Muscle of leg (tissue), 11 donors: ENCODE results near the gene CNTN5. TPM values are rescaled to one million over a fixed set of nuclear protein-coding genes. Genes with fewer than 3 reads are reported as not detected.
A peak's percentile ranks its signal among the peaks of the same experiment; 100 is the strongest.
"Not testable (repeated sequence)": the region's sequence is repeated elsewhere in the genome, so short reads cannot be mapped to it uniquely, and the experiment has no call there.

ENCODE experiments used
- DNase-seq: peaks from one replicate; pipeline ENCODE4 v3.0.0; 2013
- H3K27ac ChIP-seq: one replicate; pipeline ENCODE4 v1.5.1; 2013; ENCODE audit warnings: mild to moderate bottlenecking, low read length, control low read depth
- H3K27me3 ChIP-seq: one replicate; pipeline ENCODE4 v1.6.1; 2013; ENCODE audit warnings: low read length; ENCODE audit not compliant: control insufficient read depth, insufficient read depth
- H3K36me3 ChIP-seq: one replicate; pipeline ENCODE4 v1.6.1; 2013; ENCODE audit warnings: low read length; ENCODE audit not compliant: control insufficient read depth, insufficient read depth
- H3K4me1 ChIP-seq: one replicate; pipeline ENCODE4 v1.6.1; 2013; ENCODE audit warnings: low read length; ENCODE audit not compliant: control insufficient read depth, insufficient read depth
- H3K4me3 ChIP-seq: one replicate; pipeline ENCODE4 v1.5.1; 2013; ENCODE audit warnings: low read length, control low read depth
- H3K9me3 ChIP-seq: replicated peaks from 2 replicates; pipeline ENCODE4 v1.6.1; 2013; ENCODE audit warnings: low read depth, low read length; ENCODE audit not compliant: control insufficient read depth
- WGBS: methylation state at CpG from one replicate; pipeline ENCODE4 v1.1.5; 2013; ENCODE audit warnings: missing lambda C conversion rate; ENCODE audit not compliant: insufficient coverage; 5-methylcytosine and 5-hydroxymethylcytosine counted together
- polyA plus RNA-seq, 8 donors: library from polyadenylated mRNA; unstranded; fragments of 120-200 nt; gene quantifications; one replicate each; pipeline versions ENCODE4 v1.2.1 to v1.2.3, GENCODE V29; 2013; ENCODE audit warnings: inconsistent platforms in 1 of 8, low replicate concordance in 1 of 8; ENCODE audit not compliant: insufficient read length in 8 of 8, insufficient read depth in 1 of 8
- total RNA-seq: library from RNA; stranded (reverse); fragments of 120-200 nt; gene quantifications from one replicate; pipeline ENCODE4 v1.2.4, GENCODE V29; 2013

The CNTN5 gene
- total and polyA plus RNA-seq, 9 donors, result 3.2 to 9.9 (median 5.7) TPM

GRCh38 chr11:99069856-99070444 lies 49.2 kb downstream of the CNTN5 start:
- no peaks in the 10 kb centered on the region for H3K27me3 ChIP-seq
- H3K9me3 ChIP-seq, result no peaks in the 10 kb centered on the region
- peak; percentile 49 for DNase-seq
- peaks cover 2% of the 10 kb centered on the region for H3K4me1 ChIP-seq
- WGBS, result 6% methylated on average over 5 of the region's 8 CpGs
- peak overlapping the region; percentile 48 for H3K27ac ChIP-seq
- H3K36me3 ChIP-seq, result no peaks in the 10 kb centered on the region
- H3K4me3 ChIP-seq, result peak overlapping the region; percentile 40

DNA sequence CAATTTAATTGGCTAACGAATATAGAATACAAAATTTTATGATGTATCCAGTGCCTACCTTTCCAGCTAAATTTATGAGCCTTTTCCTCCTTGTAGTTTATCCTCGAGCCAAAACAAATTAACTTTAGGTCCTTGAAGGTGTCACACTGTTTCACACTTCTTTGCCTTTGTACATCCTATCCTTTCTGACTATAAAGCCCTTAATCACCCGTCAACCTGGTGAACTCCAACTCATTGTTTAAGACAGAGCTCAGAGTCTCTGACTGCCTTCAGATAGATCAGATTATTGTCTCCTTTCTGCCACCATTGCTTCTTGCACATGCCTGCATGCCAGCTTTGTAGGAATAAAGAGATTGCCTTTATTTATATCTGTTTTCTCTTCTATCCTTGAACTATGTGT lies 58.8 kb downstream of the CNTN5 start:
- Histone ChIP-seq H3K9me3 (no peaks in the 10 kb centered on the region), H3K4me3 (no peak overlapping the region), H3K27ac (no peak overlapping the region), H3K36me3 (no peaks in the 10 kb centered on the region), H3K4me1 (no peaks in the 10 kb centered on the region), H3K27me3 (no peaks in the 10 kb centered on the region)
- WGBS, result 70% methylated on average over 2 of the region's 3 CpGs
- DNase-seq, result no peak

GRCh38 chr11:99080154-99080553 lies 59.4 kb downstream of the CNTN5 start:
- no CpG with 5 or more reads among the region's 5 CpGs for WGBS
- Histone ChIP-seq H3K4me1 (no peaks in the 10 kb centered on the region), H3K27me3 (no peaks in the 10 kb centered on the region), H3K4me3 (no peak overlapping the region), H3K27ac (no peak overlapping the region), H3K9me3 (no peaks in the 10 kb centered on the region), H3K36me3 (no peaks in the 10 kb centered on the region)
- DNase-seq, result no peak

DNA sequence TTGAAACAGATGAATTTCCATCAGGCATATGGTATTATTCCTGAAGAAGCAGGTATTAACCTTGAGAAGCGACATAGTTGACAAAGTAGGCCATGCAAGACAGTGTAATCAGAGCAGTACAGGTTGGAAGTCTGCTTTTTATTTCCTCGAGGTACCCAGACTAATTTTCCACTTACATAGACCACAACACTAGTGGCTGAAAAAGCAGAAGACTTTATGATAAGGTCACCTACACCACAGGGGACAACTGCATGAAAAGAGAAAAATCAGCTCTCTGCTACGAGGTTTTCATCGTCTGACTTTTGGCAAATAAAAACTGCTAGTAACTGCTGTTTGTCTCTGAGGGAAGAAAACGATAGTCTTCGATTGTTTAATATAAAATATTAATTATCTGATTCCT lies 77.5 kb downstream of the CNTN5 start:
- Histone ChIP-seq H3K27ac (peak overlapping the region; percentile 14), H3K9me3 (peaks cover 6% of the 10 kb centered on the region), H3K27me3 (no peaks in the 10 kb centered on the region), H3K36me3 (peaks cover 2% of the 10 kb centered on the region), H3K4me3 (no peak overlapping the region), H3K4me1 (no peaks in the 10 kb centered on the region)
- WGBS, result no CpG with 5 or more reads among the region's 6 CpGs
- DNase-seq, result no peak

DNA sequence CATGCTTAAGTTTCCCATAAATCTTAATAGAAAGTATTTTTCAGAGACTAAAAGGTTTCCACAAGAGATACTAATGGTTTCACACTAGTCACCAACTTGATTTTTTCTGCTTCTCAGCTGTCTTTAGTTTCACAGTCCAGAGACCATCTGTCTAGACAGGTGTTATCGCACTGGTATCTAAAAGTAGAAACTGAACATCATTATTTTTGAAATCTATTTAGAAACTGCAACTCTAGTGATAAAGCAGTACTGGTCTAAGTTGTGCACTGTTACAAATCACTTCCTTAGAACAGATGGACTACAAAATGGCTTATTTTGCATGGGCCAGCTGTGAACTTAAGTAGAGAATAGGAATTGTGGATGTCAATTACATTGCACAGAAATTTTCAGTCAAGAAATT lies 78.0 kb downstream of the CNTN5 start:
- H3K27ac ChIP-seq, result peak overlapping the region; percentile 14
- WGBS, result no CpG with 5 or more reads among the region's 1 CpG

GRCh38 chr11:99117603-99118002 lies 96.9 kb downstream of the CNTN5 start:
- Histone ChIP-seq H3K9me3 (no peaks in the 10 kb centered on the region), H3K27ac (no peak overlapping the region), H3K36me3 (no peaks in the 10 kb centered on the region), H3K27me3 (no peaks in the 10 kb centered on the region), H3K4me3 (no peak overlapping the region), H3K4me1 (no peaks in the 10 kb centered on the region)
- WGBS, result no CpG with 5 or more reads among the region's 2 CpGs
- no peak for DNase-seq

More for the DNA sequence above, 78.0 kb downstream of the CNTN5 start:
- peaks cover 6% of the 10 kb centered on the region for H3K9me3 ChIP-seq
- peak; percentile 55 for DNase-seq
- H3K36me3 ChIP-seq, result peaks cover 2% of the 10 kb centered on the region
- H3K27me3 ChIP-seq, result no peaks in the 10 kb centered on the region
- H3K4me3 ChIP-seq, result no peak overlapping the region
- H3K4me1 ChIP-seq, result no peaks in the 10 kb centered on the region

GRCh38 chr11:99133862-99134261 lies 113.1 kb downstream of the CNTN5 start:
- H3K9me3 ChIP-seq, H3K27me3 ChIP-seq, H3K4me1 ChIP-seq, H3K4me3 ChIP-seq, DNase-seq, H3K36me3 ChIP-seq, H3K27ac ChIP-seq: not testable (repeated sequence)
- no CpG with 5 or more reads among the region's 3 CpGs for WGBS

DNA sequence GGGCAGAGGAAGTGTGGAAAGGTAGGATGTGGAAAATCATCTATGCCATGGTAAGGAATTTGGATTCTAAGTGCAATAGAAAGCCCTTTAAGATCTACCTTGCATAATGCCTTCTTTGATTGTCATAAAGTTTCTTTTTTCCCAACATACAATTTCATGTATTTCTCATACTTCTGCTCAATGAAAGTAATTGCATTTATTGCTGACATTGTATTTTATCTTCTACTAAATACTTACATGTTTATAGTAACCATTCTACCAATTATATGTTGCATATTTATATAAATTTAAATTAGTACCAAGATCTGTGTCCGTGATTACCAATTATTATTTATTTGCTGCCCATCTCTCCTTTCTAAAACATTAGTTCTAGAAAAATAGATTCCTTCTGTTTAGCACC lies 114.8 kb downstream of the CNTN5 start:
- no peak overlapping the region for H3K4me3 ChIP-seq

GRCh38 chr11:99142237-99142636 lies 121.5 kb downstream of the CNTN5 start:
- H3K4me1 ChIP-seq, result no peaks in the 10 kb centered on the region
- no peak for DNase-seq
- H3K27me3 ChIP-seq, result no peaks in the 10 kb centered on the region
- WGBS, result 59% methylated on average over 3 of the region's 4 CpGs
- no peak overlapping the region for H3K4me3 ChIP-seq
- no peaks in the 10 kb centered on the region for H3K9me3 ChIP-seq
- H3K27ac ChIP-seq, result no peak overlapping the region
- H3K36me3 ChIP-seq, result no peaks in the 10 kb centered on the region

More for the DNA sequence above, 114.8 kb downstream of the CNTN5 start:
- H3K27ac ChIP-seq, result no peak overlapping the region
- no peak for DNase-seq
- no peaks in the 10 kb centered on the region for H3K36me3 ChIP-seq
- no peaks in the 10 kb centered on the region for H3K4me1 ChIP-seq
- H3K9me3 ChIP-seq, result no peaks in the 10 kb centered on the region
- WGBS, result no CpG with 5 or more reads among the region's 1 CpG
- no peaks in the 10 kb centered on the region for H3K27me3 ChIP-seq

GRCh38 chr11:99148352-99148751 lies 127.6 kb downstream of the CNTN5 start:
- Histone ChIP-seq H3K4me1 (no peaks in the 10 kb centered on the region), H3K27ac (no peak overlapping the region), H3K36me3 (no peaks in the 10 kb centered on the region), H3K27me3 (no peaks in the 10 kb centered on the region), H3K9me3 (no peaks in the 10 kb centered on the region), H3K4me3 (no peak overlapping the region)
- DNase-seq, result peak; percentile 3

- Histone ChIP-seq H3K4me1 (no peaks in the 10 kb centered on the region), H3K27me3 (no peaks in the 10 kb centered on the region), H3K36me3 (no peaks in the 10 kb centered on the region), H3K9me3 (no peaks in the 10 kb centered on the region), H3K4me3 (no peak overlapping the region), H3K27ac (no peak overlapping the region)
- WGBS, result 63% methylated on average over 5 of the region's 5 CpGs
- DNase-seq, result no peak
Observed at GRCh38 chr11:99154277-99154676, 133.5 kb downstream of the CNTN5 start.
